Dendritic cell treated with granulocyte-macrophage colony-stimulating factor and Interleukin-4, amounts not matched to agents 40 ng/mL and 50 ng/mL, for 4 days (primary cell): ENCODE measurements around the gene RHBG.

Source experiments
- H3K27ac Mint-ChIP-seq: one replicate; pipeline ENCODE4 v1.8.0; 2022; ENCODE audit warnings: mild to moderate bottlenecking, mixed read lengths
- H3K27me3 Mint-ChIP-seq: one replicate; pipeline ENCODE4 v1.8.0; 2022; ENCODE audit warnings: mild to moderate bottlenecking, mixed read lengths
- H3K36me3 Mint-ChIP-seq: one replicate; pipeline ENCODE4 v1.8.0; 2022; ENCODE audit warnings: low read depth, mixed read lengths
- H3K4me1 Mint-ChIP-seq: one replicate; pipeline ENCODE4 v1.8.0; 2022; ENCODE audit warnings: low read depth, mixed read lengths
- H3K4me3 Mint-ChIP-seq: one replicate; pipeline ENCODE4 v1.8.0; 2022; ENCODE audit warnings: mild to moderate bottlenecking, moderate library complexity, mixed read lengths
- H3K9me3 Mint-ChIP-seq: one replicate; pipeline ENCODE4 v1.8.0; 2022; ENCODE audit warnings: mixed read lengths
- intact Hi-C: fragments of 100-400 bp; cut with micrococcal nuclease; formaldehyde crosslinking; loops from one replicate; pipeline ENCODE4 v1.15.0; 2022

Gene RHBG

DNA sequence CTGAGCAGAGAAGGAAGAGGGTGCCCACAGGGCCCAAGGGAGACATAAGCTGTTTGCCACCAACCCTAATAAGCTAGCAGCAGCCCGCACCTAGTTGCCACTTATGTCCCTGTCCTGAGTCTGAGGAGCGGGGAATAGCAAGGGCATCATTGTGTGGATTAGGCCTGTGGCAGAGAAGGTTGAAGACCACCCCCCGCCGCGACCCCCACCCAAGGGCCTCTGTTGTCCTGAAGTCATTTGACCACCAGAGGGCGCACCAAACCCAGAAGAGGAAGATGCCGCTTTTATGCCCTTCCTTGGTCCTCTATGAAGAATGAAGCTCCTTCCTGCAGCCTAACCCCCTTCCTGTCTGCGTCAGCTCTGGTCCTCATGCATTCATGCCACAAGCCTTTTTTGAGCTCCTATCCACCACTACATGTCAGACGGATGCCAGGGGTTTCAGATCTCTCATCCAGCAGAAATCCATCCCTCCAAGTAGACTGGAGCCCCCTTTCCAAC, 16.6 kb downstream of the RHBG start:
- H3K4me3 Mint-ChIP-seq: no peak overlapping the region
- no peaks in the 10 kb centered on the region for H3K36me3 Mint-ChIP-seq
- no peaks in the 10 kb centered on the region for H3K9me3 Mint-ChIP-seq
- H3K4me1 Mint-ChIP-seq: peaks cover 32% of the 10 kb centered on the region
- intact Hi-C loops: loop anchor here (1.0 to 5.0 kb wide), 2 partner anchors 61 to 222 kb away; no protein-coding TSS in a partner anchor
- H3K27me3 Mint-ChIP-seq: peaks cover 56% of the 10 kb centered on the region
- H3K27ac Mint-ChIP-seq: no peak overlapping the region

DNA sequence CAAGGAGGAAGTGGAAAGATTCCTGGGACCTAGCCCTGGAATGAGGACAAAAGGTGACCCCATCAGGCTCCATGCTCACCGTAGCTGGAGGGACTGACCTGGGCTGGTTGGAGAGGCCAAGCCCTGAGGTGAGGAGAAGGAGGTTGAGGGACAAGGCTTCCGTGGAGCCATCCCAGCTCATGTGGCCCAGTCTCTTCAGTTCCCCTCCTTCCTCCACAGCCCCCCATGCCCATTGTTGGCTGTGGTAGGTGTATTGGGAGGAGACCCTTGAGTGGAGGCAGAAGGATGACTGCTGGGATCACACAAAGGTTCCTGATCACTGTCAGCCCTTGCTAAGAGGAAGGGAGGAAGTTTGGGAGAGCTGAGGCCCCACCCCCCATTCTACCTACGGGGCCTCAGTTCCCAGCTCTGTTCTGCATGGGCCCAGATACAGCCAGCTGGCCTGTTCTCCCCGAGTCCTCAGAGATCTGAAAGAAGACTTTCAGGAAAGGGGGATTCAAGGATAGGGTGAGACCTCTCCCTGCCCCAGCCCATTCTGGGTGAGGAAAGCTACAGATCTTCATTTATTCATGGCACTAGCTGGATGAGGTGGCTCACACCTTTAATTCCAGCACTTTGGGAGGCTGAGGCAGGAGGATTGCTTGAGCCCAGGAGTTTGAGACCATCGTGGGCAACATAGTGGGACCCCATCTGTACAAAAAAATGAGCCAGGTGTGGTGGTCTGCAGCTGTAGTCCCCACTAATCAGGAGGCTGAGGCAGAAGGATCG, 17.3 kb downstream of the RHBG start:
- intact Hi-C loops: loop anchor here (5.0 kb wide), 1 partner anchor 221 kb away; no protein-coding TSS in a partner anchor
- Mint-ChIP-seq H3K4me1 (peaks cover 28% of the 10 kb centered on the region), H3K9me3 (no peaks in the 10 kb centered on the region), H3K4me3 (no peak overlapping the region), H3K27me3 (peaks cover 61% of the 10 kb centered on the region), H3K27ac (no peak overlapping the region), H3K36me3 (no peaks in the 10 kb centered on the region)

DNA sequence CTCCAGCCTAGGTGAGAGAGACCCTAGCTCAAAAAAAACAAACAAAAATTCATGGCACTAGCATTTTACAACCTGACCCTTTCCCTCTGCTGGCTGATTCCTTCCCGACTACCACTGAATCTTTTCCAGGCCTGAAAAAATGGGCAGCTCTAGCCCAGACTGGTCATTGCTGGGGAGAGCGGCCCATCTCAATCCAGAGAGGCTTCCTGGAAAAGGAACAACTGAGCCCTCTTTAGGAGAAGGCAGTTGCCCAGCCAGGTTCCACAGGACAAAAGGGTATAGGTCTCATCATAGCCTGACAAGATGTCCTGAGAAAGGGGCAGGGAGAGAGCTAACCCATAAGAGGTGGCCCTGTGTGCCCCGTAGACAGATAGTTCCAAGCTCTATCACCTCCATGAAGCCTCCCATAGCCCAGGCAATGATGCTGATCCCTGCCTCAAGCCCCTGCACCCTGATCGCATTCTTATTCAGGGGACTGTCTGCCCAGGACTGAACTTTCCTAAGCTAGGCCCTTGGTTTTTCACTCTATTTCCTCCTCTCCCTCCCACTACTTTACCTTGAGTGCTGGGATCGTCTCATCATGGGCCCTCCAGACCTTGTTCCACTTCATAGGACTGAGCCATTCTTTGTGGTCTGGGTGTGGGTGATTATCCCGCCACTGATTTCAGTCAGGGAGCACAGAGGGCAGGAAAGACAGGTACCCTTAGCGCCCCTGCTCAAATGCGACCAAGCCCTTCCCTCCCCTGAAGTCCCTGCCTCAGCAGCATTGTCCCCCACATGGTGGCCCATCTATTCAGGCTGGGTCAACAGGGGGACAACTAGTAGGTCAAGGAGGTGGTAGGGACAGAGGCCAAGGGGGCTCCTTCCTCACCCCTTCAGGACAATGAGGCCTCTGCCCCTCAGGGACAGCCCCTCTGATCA, 18.2 kb downstream of the RHBG start:
- intact Hi-C loops: loop anchor here (5.0 kb wide), 1 partner anchor 220 kb away; no protein-coding TSS in a partner anchor

DNA sequence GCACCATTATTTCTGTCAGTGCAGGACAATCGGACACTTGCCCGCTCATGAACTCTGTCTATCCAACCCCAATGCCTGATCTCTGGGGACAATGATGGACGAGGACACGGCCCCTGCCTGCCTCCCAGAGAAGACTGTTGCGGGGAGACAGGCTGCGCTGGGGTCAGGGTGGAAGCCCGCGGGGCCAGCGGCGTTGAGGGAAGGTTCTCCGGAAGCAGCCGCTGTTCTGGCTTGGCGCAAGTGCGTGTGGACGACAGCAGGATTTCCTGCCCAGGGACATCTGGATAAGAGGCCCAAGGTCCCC, 18.8 kb downstream of the RHBG start:
- Mint-ChIP-seq H3K4me3 (no peak overlapping the region), H3K9me3 (no peaks in the 10 kb centered on the region), H3K27ac (no peak overlapping the region), H3K4me1 (peaks cover 25% of the 10 kb centered on the region), H3K36me3 (no peaks in the 10 kb centered on the region), H3K27me3 (peaks cover 71% of the 10 kb centered on the region)
- intact Hi-C loops: loop anchor here (5.0 kb wide), 1 partner anchor 219 kb away; no protein-coding TSS in a partner anchor

More for the DNA sequence above, 18.2 kb downstream of the RHBG start:
- Mint-ChIP-seq H3K4me1 (peaks cover 25% of the 10 kb centered on the region), H3K27ac (no peak overlapping the region), H3K4me3 (no peak overlapping the region), H3K36me3 (no peaks in the 10 kb centered on the region), H3K27me3 (peaks cover 67% of the 10 kb centered on the region), H3K9me3 (no peaks in the 10 kb centered on the region)

DNA sequence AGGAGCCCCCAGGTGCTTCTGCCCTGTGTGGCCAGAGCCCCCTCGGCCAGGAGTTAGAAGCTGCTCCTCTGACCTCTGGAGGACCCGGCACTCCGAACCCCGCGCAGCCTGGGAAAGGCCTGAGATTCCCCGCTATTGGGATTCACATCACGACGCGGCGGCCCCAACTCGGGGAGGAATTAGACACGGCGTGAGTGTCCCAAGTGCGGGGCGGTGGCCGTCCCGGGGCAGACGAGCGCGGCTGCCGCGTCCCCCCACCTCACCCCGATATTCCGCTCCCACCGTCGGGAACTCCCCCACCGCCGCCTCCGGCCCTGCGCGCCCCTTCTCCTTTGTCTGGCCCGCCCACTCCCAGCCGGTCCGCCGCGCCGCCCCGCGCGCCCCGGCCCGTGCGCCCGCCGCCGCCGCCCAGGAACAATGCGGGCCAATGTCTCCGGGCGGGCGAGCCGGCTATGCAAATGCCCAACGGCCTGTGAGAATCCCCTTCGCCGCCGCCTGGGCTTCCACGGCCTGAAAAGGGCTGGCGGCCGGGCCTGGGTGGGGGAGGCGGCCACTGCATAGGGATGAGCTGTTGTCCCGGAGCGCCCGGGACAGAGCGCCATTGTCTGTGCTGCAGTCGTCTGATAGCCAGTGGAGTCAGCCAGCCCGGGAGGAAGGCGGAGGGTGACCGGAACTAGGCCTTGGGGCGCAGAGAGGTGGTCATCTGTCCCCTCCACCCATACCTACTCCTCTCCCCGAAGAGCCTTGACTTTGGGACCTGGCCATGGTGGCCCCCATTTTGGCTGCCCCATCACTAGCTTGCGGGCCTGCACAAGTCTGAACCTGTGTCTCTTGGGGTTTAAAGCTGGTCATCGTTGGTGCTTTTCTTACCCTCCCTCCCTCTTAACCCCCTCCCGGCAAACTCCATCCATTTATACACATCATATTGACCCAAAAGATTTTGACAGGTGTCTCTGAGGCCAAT, 19.4 kb downstream of the RHBG start:
- intact Hi-C loops: loop anchor here (5.0 kb wide), 1 partner anchor 219 kb away; no protein-coding TSS in a partner anchor
- H3K27ac Mint-ChIP-seq: no peak overlapping the region
- peaks cover 71% of the 10 kb centered on the region for H3K27me3 Mint-ChIP-seq
- H3K36me3 Mint-ChIP-seq: no peaks in the 10 kb centered on the region
- peaks cover 25% of the 10 kb centered on the region for H3K4me1 Mint-ChIP-seq
- H3K9me3 Mint-ChIP-seq: no peaks in the 10 kb centered on the region
- no peak overlapping the region for H3K4me3 Mint-ChIP-seq

DNA sequence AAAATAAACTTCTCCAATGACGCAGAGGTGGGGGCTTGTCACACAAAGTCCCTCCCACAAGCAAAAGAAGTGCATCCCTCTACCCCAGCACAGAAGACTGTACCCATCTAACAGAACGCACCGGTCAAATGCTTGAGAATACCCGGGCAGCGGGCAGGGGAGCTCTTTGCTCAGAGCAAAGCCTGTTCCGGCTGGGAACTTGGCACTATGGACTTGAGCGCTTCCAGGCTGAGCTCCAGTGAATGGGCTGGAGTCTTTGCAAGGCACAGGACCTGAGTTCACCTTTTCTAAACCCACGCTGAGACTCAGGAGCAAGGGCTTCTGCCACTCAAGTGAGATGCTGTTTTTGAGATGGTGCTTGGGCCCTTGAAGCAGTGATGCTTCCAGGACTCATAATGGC, 20.3 kb downstream of the RHBG start:
- no peaks in the 10 kb centered on the region for H3K36me3 Mint-ChIP-seq
- peaks cover 71% of the 10 kb centered on the region for H3K27me3 Mint-ChIP-seq
- no peaks in the 10 kb centered on the region for H3K9me3 Mint-ChIP-seq
- no peak overlapping the region for H3K27ac Mint-ChIP-seq
- peaks cover 22% of the 10 kb centered on the region for H3K4me1 Mint-ChIP-seq
- intact Hi-C loops: loop anchor here (5.0 kb wide), 1 partner anchor 218 kb away; no protein-coding TSS in a partner anchor
- no peak overlapping the region for H3K4me3 Mint-ChIP-seq

DNA sequence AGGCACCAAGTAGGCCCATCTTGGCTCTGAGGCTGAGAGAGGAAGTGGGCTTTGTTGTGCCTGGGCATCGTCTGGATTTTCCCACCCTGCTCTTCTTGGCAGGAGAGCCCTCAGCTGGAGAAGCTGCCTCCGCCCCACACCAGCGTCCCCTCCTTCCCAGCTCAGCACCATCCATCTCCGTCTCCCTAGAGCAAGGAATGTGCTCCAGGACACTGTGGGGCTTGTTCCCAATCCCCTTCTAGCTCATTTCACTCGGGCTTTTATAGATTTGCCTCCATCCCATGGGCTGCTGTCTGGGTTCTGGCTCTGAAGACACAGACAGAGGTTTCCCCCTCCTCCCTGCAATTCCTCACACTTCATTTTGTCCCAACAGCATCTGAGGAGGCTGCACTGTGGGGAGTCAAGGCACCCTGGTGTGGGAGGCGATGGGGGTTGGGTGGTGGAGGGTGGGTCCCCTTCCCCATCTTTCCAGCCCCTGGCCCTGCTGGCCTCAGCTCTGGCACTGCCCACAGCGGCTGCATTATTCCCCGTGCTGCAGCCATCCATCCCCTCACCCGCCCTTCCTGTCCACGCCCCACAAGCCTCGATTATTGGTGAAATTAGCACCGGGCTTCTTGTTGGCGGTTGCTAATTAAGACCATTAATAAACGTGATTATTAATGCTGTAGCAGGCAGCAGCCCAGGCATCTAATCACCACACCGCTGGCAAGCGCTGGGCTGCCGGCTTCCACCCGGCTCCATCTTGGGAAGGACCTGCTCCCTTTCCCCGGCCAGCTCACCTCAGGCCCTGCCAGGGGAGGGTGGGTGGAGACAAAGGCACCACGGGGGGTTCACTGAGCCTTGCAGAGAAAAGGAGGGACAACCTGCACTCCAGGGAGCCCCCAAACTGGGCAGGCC, 21.7 kb downstream of the RHBG start:
- Mint-ChIP-seq H3K9me3 (no peaks in the 10 kb centered on the region), H3K4me1 (peaks cover 18% of the 10 kb centered on the region), H3K27me3 (peaks cover 74% of the 10 kb centered on the region), H3K27ac (no peak overlapping the region), H3K4me3 (no peak overlapping the region), H3K36me3 (no peaks in the 10 kb centered on the region)
- intact Hi-C loops: no loop called here

DNA sequence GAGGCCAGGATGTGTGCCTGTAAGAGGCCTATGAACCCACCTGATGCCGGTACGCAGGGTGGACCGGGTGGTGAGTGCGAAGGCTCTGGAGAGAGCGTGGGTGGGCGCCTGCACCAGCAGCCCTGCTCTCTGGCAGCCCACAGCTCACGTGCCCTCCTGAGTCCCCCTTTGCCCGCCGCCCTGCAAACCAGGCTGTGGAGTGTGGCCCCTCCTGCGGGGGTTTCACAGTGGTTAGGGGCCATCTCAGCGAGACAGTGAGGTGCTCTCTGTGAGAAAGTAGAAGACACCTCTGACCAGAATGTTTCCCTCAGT, 22.3 kb downstream of the RHBG start:
- no peak overlapping the region for H3K27ac Mint-ChIP-seq
- peaks cover 73% of the 10 kb centered on the region for H3K27me3 Mint-ChIP-seq
- intact Hi-C loops: no loop called here

DNA sequence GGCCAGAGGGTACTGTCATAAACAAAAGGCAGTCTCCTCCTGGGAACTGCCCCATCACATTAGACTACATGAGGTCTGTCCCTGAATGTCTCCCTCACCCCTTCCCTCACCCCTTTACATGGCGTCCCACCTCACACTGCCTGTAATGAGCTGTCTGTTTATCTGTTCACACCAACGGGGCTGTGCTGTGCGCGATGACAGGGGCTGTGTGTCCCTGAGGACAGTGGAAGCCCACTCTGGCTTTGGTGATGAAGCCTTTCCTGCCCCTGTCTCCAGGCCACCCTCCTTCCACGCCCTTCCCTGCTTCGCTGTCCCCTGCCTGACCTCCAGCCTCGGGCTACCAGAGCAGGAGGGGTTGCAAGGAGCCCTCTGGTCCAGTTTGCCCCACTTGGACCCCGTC, 22.7 kb downstream of the RHBG start:
- Mint-ChIP-seq H3K36me3 (no peaks in the 10 kb centered on the region), H3K4me3 (no peak overlapping the region), H3K27ac (no peak overlapping the region), H3K27me3 (peaks cover 73% of the 10 kb centered on the region), H3K9me3 (no peaks in the 10 kb centered on the region), H3K4me1 (peaks cover 13% of the 10 kb centered on the region)
- intact Hi-C loops: no loop called here

More for the DNA sequence above, 22.3 kb downstream of the RHBG start:
- H3K9me3 Mint-ChIP-seq: no peaks in the 10 kb centered on the region
- no peaks in the 10 kb centered on the region for H3K36me3 Mint-ChIP-seq
- H3K4me3 Mint-ChIP-seq: no peak overlapping the region
- H3K4me1 Mint-ChIP-seq: peaks cover 13% of the 10 kb centered on the region

DNA sequence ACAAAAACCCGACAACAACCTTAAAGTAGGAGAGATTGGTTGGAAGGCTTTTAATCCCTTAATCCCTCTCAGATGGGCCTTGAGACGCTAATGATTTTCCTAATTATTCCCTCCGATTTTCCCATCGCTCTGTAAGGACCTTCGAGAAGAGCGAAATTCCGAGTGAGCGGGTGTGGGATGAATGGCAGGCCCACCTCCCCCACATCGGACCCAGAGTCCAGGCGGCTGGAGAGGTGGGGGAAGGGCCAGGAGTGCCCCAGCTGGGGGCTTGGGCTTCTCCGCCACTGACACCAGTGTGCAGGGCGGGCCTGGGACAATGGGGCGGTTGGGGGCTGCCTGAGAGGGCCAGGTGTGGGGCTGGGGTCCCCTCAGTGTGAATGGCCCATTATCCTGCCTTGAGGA, 23.4 kb downstream of the RHBG start:
- Mint-ChIP-seq H3K4me1 (peaks cover 13% of the 10 kb centered on the region), H3K36me3 (no peaks in the 10 kb centered on the region), H3K27me3 (peaks cover 69% of the 10 kb centered on the region), H3K4me3 (no peak overlapping the region), H3K9me3 (no peaks in the 10 kb centered on the region), H3K27ac (no peak overlapping the region)
- intact Hi-C loops: no loop called here

DNA sequence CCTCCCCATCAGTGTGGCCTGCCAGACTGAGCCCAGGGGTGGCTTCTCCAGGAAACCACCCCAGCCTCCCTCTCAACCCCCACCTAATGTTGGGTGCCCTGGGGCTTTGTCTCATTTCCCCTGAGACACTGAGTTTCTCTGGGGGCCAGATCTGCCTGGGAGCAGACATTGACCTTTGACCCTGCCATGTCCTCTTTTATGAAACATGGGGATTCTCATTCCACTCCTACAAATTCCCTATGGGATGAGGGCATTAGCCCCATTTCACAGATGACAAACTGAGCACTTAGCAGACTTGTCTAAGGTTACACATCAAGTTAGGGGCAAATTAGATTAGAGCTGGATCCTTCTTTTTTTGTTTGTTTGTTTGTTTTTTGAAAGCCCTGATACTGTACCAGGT, 24.1 kb downstream of the RHBG start:
- intact Hi-C loops: no loop called here
- Mint-ChIP-seq H3K4me1 (peaks cover 13% of the 10 kb centered on the region), H3K27ac (no peak overlapping the region), H3K9me3 (no peaks in the 10 kb centered on the region), H3K36me3 (no peaks in the 10 kb centered on the region), H3K4me3 (no peak overlapping the region), H3K27me3 (peaks cover 63% of the 10 kb centered on the region)

DNA sequence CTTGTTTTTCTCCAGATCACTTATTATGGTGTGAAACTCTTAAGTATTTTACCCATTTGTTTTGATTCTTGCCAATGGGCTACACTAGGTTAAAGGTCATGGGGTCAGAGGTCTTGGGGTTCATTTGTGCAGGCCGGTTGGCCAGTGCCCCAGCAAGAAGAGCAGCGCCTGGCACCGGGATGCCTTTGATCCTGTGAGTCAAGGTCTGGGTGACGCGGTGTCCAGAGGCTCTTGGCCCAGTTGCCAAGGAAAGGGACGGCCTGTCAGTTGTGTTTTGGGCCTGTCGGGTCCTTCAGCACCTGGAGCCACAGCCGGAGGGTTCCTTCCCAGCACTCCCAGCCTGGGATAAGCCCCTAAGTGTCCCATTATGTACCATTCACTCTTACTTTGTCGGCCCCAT, 25.1 kb downstream of the RHBG start:
- intact Hi-C loops: no loop called here
- no peaks in the 10 kb centered on the region for H3K9me3 Mint-ChIP-seq
- peaks cover 55% of the 10 kb centered on the region for H3K27me3 Mint-ChIP-seq
- no peak overlapping the region for H3K4me3 Mint-ChIP-seq
- H3K27ac Mint-ChIP-seq: no peak overlapping the region
- no peaks in the 10 kb centered on the region for H3K36me3 Mint-ChIP-seq
- H3K4me1 Mint-ChIP-seq: peaks cover 16% of the 10 kb centered on the region
